HepG2 (cell line): ENCODE results near the gene SBK3. TPM values are rescaled to one million over a fixed set of nuclear protein-coding genes. Genes with fewer than 3 reads are reported as not detected.

ENCODE experiments used
- GABPB1 ChIP-seq: IDR thresholded peaks from 2 replicates; pipeline ENCODE4 v1.6.1; 2016; ENCODE audit warnings: mild to moderate bottlenecking, missing genetic modification reagents, moderate library complexity, missing compliant biosample characterization
- MEF2D ChIP-seq: sonication (generic); formaldehyde crosslinking; IDR thresholded peaks from 2 replicates; pipeline ENCODE4 v1.5.1; 2020; ENCODE audit warnings: mild to moderate bottlenecking, missing genetic modification reagents
- MXI1 ChIP-seq: IDR thresholded peaks from 3 replicates; pipeline ENCODE4 v1.6.1; 2012; ENCODE audit warnings: low read depth, low read length, inconsistent platforms, borderline replicate concordance
- PRMT3 ChIP-seq: sonication (generic); formaldehyde crosslinking; IDR thresholded peaks from 2 replicates; pipeline ENCODE4 v1.8.1; 2022; ENCODE audit warnings: low read depth, mild to moderate bottlenecking, moderate library complexity, missing genetic modification reagents, borderline replicate concordance
- RFX3 ChIP-seq: IDR thresholded peaks from 2 replicates; pipeline ENCODE4 v1.6.1; 2016; ENCODE audit warnings: missing biosample characterization, missing genetic modification reagents
- SP1 ChIP-seq, 2 experiments: fragments of 450-650 bp in 1 of 2; sonication (generic) in 1 of 2; formaldehyde crosslinking in 1 of 2; IDR thresholded peaks; 2 replicates each; pipeline versions ENCODE4 v1.4.0 to v1.6.1; 2016 to 2020; ENCODE audit warnings: missing genetic modification reagents in 1 of 2
- YEATS2 ChIP-seq: sonication (generic); formaldehyde crosslinking; IDR thresholded peaks from 2 replicates; pipeline ENCODE4 v1.4.0; 2020; ENCODE audit warnings: missing genetic modification reagents, borderline replicate concordance
- ZEB1 ChIP-seq: IDR thresholded peaks from 2 replicates; pipeline ENCODE4 v1.6.1; 2012; ENCODE audit warnings: mild to moderate bottlenecking, low read depth, inconsistent platforms; ENCODE audit not compliant: insufficient replicate concordance
- ZNF263 ChIP-seq: sonication (generic); formaldehyde crosslinking; IDR thresholded peaks from 2 replicates; pipeline ENCODE4 v1.4.0; 2020; ENCODE audit warnings: missing genetic modification reagents
- ZNF839 ChIP-seq: sonication (generic); formaldehyde crosslinking; IDR thresholded peaks from 2 replicates; pipeline ENCODE4 v1.4.0; 2020; ENCODE audit warnings: missing genetic modification reagents, mild to moderate bottlenecking, borderline replicate concordance
- polyA plus RNA-seq, 8 experiments: library from polyadenylated mRNA; depleted of rRNA in 3 of 8; stranded (reverse) in 7 of 8; unstranded in 1 of 8; fragments of >200 nt; fragmentation: Illumina TruSeq in 4 of 8; extraction: Trizol in 4 of 8; gene quantifications; 2 replicates each; pipeline versions ENCODE4 v1.2.1 to v1.2.3, GENCODE V29; 2011 to 2016; ENCODE audit warnings: low read depth in 4 of 8, missing spikeins in 1 of 8, mixed read lengths in 1 of 8; ENCODE audit not compliant: insufficient read depth in 1 of 8
- total RNA-seq, 5 experiments: library from RNA; depleted of rRNA; stranded (reverse); fragments of >200 nt; fragmentation: Illumina TruSeq; extraction: Trizol; gene quantifications; 2 replicates each; pipeline ENCODE4 v1.2.3, GENCODE V29; 2016; ENCODE audit warnings: low read depth in 1 of 5
- TF ChIP-seq, protein P1 (sequence below), 2 experiments: sonication (generic) in 1 of 2; formaldehyde crosslinking in 1 of 2; IDR thresholded peaks; 2 replicates each; pipeline versions ENCODE4 v1.4.0 to v1.6.1; 2016 to 2020; ENCODE audit warnings: borderline replicate concordance in 1 of 2, low read depth in 1 of 2, mild to moderate bottlenecking in 1 of 2, missing genetic modification reagents in 1 of 2
- TF ChIP-seq, protein P2 (sequence below): sonication (generic); formaldehyde crosslinking; IDR thresholded peaks from 2 replicates; pipeline ENCODE4 v1.5.0; 2020; ENCODE audit warnings: mild to moderate bottlenecking, missing genetic modification reagents
- TF ChIP-seq, protein P3 (sequence below): sonication (generic); formaldehyde crosslinking; IDR thresholded peaks from 2 replicates; pipeline ENCODE4 v1.4.0; 2020; ENCODE audit warnings: mild to moderate bottlenecking, missing genetic modification reagents

SBK3 gene
- total and polyA plus RNA-seq, 2 of the 13 experiments (the other 11 are each of a cell fraction or from before 2014, with no cell fraction given): 0.66 to 0.77 TPM

DNA sequence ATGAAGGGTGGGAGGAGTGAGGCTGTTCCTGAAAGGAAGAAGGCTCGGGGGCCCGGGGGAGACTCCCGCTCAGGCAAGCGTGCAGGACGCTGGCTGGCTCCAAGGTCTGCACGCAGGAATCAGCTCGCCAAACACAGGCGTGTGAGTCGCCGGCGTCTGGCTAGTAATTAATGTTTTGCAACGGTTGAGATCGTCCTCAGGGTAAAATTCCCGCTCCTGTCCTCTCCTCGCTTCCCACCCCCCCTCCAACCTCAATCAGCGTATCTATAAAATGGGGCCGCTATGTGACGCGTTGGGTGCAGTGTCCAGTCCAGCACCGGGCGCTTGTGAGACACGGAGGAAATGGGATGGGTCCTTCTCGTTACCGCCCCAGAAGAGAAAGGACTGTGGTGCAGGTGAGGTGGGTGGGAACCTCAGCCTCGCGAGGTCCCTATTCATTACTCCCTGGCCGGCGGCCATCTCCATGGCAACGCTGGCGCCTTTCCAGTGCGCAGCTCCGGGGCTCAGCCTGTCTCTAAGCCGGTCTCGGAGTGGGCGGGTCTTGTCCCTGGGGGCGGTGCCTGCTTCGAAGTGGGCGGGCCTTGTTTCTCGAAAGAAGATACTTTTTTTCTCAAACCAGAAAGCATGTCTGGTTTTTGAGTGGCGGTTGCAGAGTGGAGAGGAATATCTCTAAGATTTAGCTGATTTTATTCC lies 41.8 kb upstream of the SBK3 start (continued):
- TF ChIP-seq, protein P1, sequence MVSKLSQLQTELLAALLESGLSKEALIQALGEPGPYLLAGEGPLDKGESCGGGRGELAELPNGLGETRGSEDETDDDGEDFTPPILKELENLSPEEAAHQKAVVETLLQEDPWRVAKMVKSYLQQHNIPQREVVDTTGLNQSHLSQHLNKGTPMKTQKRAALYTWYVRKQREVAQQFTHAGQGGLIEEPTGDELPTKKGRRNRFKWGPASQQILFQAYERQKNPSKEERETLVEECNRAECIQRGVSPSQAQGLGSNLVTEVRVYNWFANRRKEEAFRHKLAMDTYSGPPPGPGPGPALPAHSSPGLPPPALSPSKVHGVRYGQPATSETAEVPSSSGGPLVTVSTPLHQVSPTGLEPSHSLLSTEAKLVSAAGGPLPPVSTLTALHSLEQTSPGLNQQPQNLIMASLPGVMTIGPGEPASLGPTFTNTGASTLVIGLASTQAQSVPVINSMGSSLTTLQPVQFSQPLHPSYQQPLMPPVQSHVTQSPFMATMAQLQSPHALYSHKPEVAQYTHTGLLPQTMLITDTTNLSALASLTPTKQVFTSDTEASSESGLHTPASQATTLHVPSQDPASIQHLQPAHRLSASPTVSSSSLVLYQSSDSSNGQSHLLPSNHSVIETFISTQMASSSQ (IDR thresholded peaks at IDR 0.05; ENCODE audit: low read depth): no peak
- TF ChIP-seq, protein P1 (CRISPR knock-in tag; IDR thresholded peaks at IDR 0.05; ENCODE audit: borderline replicate concordance): 0 out of 2 replicates have a peak, but pooled peaks have one; percentile 31
- no peak for TF ChIP-seq SP1 (IDR thresholded peaks at IDR 0.05)
- peak; percentile 73 for TF ChIP-seq SP1 (CRISPR knock-in tag; IDR thresholded peaks at IDR 0.05)
- peak; percentile 27 for TF ChIP-seq ZEB1
- TF ChIP-seq, protein P2, sequence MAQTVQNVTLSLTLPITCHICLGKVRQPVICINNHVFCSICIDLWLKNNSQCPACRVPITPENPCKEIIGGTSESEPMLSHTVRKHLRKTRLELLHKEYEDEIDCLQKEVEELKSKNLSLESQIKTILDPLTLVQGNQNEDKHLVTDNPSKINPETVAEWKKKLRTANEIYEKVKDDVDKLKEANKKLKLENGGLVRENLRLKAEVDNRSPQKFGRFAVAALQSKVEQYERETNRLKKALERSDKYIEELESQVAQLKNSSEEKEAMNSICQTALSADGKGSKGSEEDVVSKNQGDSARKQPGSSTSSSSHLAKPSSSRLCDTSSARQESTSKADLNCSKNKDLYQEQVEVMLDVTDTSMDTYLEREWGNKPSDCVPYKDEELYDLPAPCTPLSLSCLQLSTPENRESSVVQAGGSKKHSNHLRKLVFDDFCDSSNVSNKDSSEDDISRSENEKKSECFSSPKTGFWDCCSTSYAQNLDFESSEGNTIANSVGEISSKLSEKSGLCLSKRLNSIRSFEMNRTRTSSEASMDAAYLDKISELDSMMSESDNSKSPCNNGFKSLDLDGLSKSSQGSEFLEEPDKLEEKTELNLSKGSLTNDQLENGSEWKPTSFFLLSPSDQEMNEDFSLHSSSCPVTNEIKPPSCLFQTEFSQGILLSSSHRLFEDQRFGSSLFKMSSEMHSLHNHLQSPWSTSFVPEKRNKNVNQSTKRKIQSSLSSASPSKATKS (CRISPR knock-in tag): no peak
- TF ChIP-seq, protein P3, sequence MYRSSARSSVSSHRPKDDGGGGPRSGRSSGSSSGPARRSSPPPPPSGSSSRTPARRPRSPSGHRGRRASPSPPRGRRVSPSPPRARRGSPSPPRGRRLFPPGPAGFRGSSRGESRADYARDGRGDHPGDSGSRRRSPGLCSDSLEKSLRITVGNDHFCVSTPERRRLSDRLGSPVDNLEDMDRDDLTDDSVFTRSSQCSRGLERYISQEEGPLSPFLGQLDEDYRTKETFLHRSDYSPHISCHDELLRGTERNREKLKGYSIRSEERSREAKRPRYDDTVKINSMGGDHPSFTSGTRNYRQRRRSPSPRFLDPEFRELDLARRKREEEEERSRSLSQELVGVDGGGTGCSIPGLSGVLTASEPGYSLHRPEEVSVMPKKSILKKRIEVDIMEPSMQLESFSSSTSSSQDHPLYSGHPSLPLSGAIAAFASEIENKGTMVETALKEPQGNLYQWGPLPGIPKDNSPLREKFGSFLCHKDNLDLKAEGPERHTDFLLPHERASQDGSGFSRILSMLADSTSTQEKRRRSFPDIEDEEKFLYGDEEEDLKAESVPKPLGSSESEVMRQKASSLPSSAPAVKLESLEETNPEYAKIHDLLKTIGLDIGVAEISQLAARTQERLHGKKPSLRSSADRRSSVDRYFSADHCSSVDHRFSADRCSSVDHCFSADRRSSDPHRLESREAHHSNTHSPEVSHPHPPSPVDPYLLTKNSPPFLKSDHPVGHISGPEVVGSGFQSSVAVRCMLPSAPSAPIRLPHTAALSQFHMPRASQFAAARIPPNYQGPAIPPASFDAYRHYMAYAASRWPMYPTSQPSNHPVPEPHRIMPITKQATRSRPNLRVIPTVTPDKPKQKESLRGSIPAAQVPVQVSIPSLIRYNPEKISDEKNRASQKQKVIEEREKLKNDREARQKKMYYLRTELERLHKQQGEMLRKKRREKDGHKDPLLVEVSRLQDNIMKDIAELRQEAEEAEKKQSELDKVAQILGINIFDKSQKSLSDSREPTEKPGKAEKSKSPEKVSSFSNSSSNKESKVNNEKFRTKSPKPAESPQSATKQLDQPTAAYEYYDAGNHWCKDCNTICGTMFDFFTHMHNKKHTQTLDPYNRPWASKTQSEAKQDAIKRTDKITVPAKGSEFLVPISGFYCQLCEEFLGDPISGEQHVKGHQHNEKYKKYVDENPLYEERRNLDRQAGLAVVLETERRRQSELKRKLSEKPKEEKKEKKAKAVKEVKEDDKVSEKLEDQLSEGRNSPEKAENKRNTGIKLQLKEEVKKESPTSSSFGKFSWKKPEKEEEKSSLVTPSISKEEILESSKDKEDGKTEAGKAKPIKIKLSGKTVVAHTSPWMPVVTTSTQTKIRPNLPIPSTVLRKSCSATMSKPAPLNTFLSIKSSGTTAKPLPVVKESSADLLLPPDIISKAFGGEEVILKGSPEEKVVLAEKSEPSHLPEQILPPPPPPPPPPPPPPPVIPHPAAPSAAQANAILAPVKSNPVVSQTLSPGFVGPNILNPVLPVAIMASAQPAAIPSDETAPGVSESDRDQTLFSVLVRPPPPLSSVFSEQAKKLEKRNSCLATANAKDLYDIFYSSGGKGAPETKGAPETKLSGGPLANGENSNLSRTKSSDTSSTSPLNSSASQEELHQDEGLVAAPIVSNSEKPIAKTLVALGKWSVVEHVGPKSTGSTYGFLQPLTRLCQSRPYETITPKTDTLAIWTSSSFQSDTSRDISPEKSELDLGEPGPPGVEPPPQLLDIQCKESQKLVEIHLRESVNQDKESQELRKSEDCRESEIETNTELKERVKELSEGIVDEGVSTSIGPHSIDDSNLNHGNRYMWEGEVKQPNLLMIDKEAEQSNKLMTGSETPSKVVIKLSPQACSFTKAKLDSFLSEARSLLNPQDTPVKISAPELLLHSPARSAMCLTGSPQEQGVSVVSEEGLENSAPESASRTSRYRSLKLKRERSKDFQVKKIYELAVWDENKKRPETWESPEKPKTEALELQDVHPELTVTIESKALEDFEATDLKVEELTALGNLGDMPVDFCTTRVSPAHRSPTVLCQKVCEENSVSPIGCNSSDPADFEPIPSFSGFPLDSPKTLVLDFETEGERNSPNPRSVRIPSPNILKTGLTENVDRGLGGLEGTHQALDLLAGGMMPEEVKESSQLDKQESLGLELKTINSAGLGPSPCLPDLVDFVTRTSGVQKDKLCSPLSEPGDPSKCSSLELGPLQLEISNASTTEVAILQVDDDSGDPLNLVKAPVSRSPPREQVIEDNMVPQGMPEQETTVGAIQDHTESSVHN: peak; percentile 68; the same call in 1 of the 2 replicates
- TF ChIP-seq ZNF839 (CRISPR knock-in tag): peak; percentile 40; the same call in 1 of the 2 replicates
- peak; percentile 92 for TF ChIP-seq RFX3 (CRISPR knock-in tag)
- TF ChIP-seq MXI1: peak; percentile 83; the same call in 2 of the 3 replicates
- no peak for TF ChIP-seq YEATS2 (CRISPR knock-in tag)
- peak; percentile 33; the same call in 1 of the 2 replicates for TF ChIP-seq GABPB1
- 0 out of 2 replicates have a peak, but pooled peaks have one; percentile 37 for TF ChIP-seq ZNF263 (CRISPR knock-in tag)
- TF ChIP-seq PRMT3 (CRISPR knock-in tag): no peak
- TF ChIP-seq MEF2D (CRISPR knock-in tag): no peak
